ENCODE data around the gene MOB3A. TPM values are rescaled to one million over a fixed set of nuclear protein-coding genes. Genes with fewer than 3 reads are reported as not detected.

MOB3A gene
- total and polyA plus RNA-seq, 2 of the 8 experiments (the other 6 are each of a cell fraction or from before 2014, with no cell fraction given) = 9.2 to 9.6 TPM

- Histone ChIP-seq H3K9ac (replicated peaks in 1 of 4; ENCODE audit: extremely low read depth in 1 of 4, low read depth in 3 of 4, low read length in 3 of 4) (no peak overlapping the region), H3K4me3 (ENCODE audit: extremely low read depth in 1 of 4, insufficient read depth in 2 of 4, low read depth in 3 of 4, low read length in 4 of 4) (no peak overlapping the region), H3K4me1 (replicated peaks in 1 of 4; ENCODE audit: control insufficient read depth in 3 of 4, insufficient read depth in 4 of 4, low read length in 3 of 4) (peaks cover 0 to 23% (median 14%) of the 10 kb centered on the region in 4 experiments; a peak in 6 of 7 replicates), H3K14ac (ENCODE audit: insufficient read length) (no peak overlapping the region), H4K5ac (ENCODE audit: insufficient read length, low read depth, low read length) (no peak overlapping the region), H3K9me3 (ENCODE audit: insufficient read depth in 2 of 2, low read depth in 1 of 2, low read length in 1 of 2) (peaks cover 7 to 8% of the 10 kb centered on the region in 2 experiments; a peak in 1 of 4 replicates), H2BK15ac (ENCODE audit: low read length) (no peak overlapping the region), H3K18ac (ENCODE audit: extremely low read depth, low read length) (no peak overlapping the region), H2BK120ac (replicated peaks; ENCODE audit: low read depth, low read length) (no peak overlapping the region), H3K36me3 (ENCODE audit: control insufficient read depth in 2 of 4, insufficient read depth in 4 of 4, low read length in 3 of 4) (peaks cover 7 to 39% (median 29%) of the 10 kb centered on the region in 4 experiments), H3K79me1 (ENCODE audit: low read depth, low read length) (no peaks in the 10 kb centered on the region), H2BK5ac (ENCODE audit: low read depth, low read length) (no peak overlapping the region), H3K27me3 (replicated peaks in 1 of 4; ENCODE audit: control insufficient read depth in 3 of 4, extremely low read depth in 1 of 4, insufficient read depth in 3 of 4, low read length in 3 of 4) (no peaks in the 10 kb centered on the region), H2BK20ac (ENCODE audit: low read length) (no peak overlapping the region), H3K56ac (replicated peaks; ENCODE audit: insufficient read length, low read depth, low read length) (no peak overlapping the region), H3K4me2 (ENCODE audit: insufficient read depth in 1 of 2, low read depth in 2 of 2, low read length in 2 of 2) (no peak overlapping the region), H3K27ac (ENCODE audit: low read depth, low read length) (no peak overlapping the region), H2AFZ (ENCODE audit: low read length) (no peak overlapping the region), H4K8ac (ENCODE audit: extremely low read depth, insufficient read depth, low read length) (no peak overlapping the region), H2AK5ac (ENCODE audit: low read depth, low read length) (no peak overlapping the region), H2BK12ac (ENCODE audit: low read depth, low read length) (no peak overlapping the region), H3K79me2 (ENCODE audit: control insufficient read depth in 1 of 2, insufficient read depth in 2 of 2, low read length in 2 of 2) (peaks cover 0 to 3% of the 10 kb centered on the region in 2 experiments; a peak in 1 of 4 replicates), H3K23me2 (ENCODE audit: low read depth, low read length) (no peaks in the 10 kb centered on the region), H3K23ac (ENCODE audit: insufficient read length) (no peak overlapping the region), H3K4ac (replicated peaks; ENCODE audit: insufficient read length, low read depth, low read length) (no peak overlapping the region), H4K91ac (replicated peaks; ENCODE audit: insufficient read length, low read length) (no peak overlapping the region), H4K20me1 (replicated peaks in 1 of 2; ENCODE audit: control insufficient read depth in 1 of 2, insufficient read depth in 2 of 2, low read length in 2 of 2) (peaks cover 3 to 17% of the 10 kb centered on the region in 2 experiments)
- WGBS, 2 experiments (ENCODE audit: extremely low coverage in 1 of 2, insufficient coverage in 1 of 2, insufficient read length in 1 of 2, insufficient replicate concordance in 2 of 2, low coverage in 1 of 2, low lambda C conversion rate in 2 of 2, missing lambda C conversion rate in 1 of 2) = 93% methylated on average over 27 of the region's 30 CpGs; no CpG with 5 or more reads in 1 of the 2 experiments
- DNase-seq (ENCODE audit: low read depth in 1 of 2, low spot score in 2 of 2) (peak in 1 of 2 experiments; percentile 43), FAIRE-seq (no peak)
- TF ChIP-seq TEAD4 (IDR thresholded peaks at IDR 0.05; ENCODE audit: low read depth, low read length) = no peak
- TF ChIP-seq BRCA1 (IDR thresholded peaks at IDR 0.05; ENCODE audit: low read depth, low read length) = no peak
- no peak for TF ChIP-seq RNF2 (IDR thresholded peaks at IDR 0.05; ENCODE audit: borderline replicate concordance, low read depth, low read length, missing control alignments, poor library complexity, severe bottlenecking)
- TF ChIP-seq RBBP5 (IDR thresholded peaks at IDR 0.05; ENCODE audit: borderline replicate concordance, low read depth, low read length) = no peak
- TF ChIP-seq ZNF274 (IDR thresholded peaks at IDR 0.05; ENCODE audit: borderline replicate concordance, extremely low read depth, low read length) = no peak
- ChIA-PET CTCF (ENCODE audit: partially characterized antibody) (interaction anchor here (0.5 to 2.3 kb wide), 5 partner anchors 10 to 70 kb away, joined by 3 to 10 read pairs (median 3); no protein-coding TSS in a partner anchor), POLR2A (ENCODE audit: partially characterized antibody) (interaction anchor here (0.6 to 27.5 kb wide), 3 partner anchors 8 to 20 kb away, joined by 3 to 524 read pairs (median 524); partner anchors contain the start of gene MKNK2)
These were observed 56.8 kb downstream of the MOB3A start for GRCh38 chr19:2039089-2039958.

All from H1 (cell line).